Activated CD4-positive, alpha-beta memory T cell treated with anti-CD3 and anti-CD28 coated beads for 36 hours (primary cell): ENCODE data around the gene OLFML2B. TPM values are rescaled to one million over a fixed set of nuclear protein-coding genes. Genes with fewer than 3 reads are reported as not detected.
"Not testable (repeated sequence)": the region's sequence is repeated elsewhere in the genome, so short reads cannot be mapped to it uniquely, and the experiment has no call there.

Experiments used
- CTCF ChIA-PET: fragments of 350-600 bp; sonication (Branson Sonifier 250); formaldehyde crosslinking; loops from one replicate; lab custom pipeline; 2021; ENCODE audit warnings: antibody characterized with exemption, inconsistent platforms; lab: Charles Lee
- POLR2A ChIA-PET: fragments of 350-600 bp; sonication (Branson Sonifier 250); formaldehyde crosslinking; loops from one replicate; lab custom pipeline; 2021; ENCODE audit warnings: antibody characterized with exemption; lab: Charles Lee
- DNase-seq: peaks from one replicate; pipeline ENCODE4 v3.0.0-alpha.2; 2020
- H3K27ac Mint-ChIP-seq: one replicate; pipeline ENCODE4 v1.8.0; 2021; ENCODE audit warnings: mixed read lengths
- H3K27me3 Mint-ChIP-seq: one replicate; pipeline ENCODE4 v1.8.0; 2021; ENCODE audit warnings: mixed read lengths
- H3K36me3 Mint-ChIP-seq: one replicate; pipeline ENCODE4 v1.8.0; 2021; ENCODE audit warnings: mixed read lengths
- H3K4me1 Mint-ChIP-seq: one replicate; pipeline ENCODE4 v1.8.0; 2021; ENCODE audit warnings: low read depth, mixed read lengths
- H3K4me3 Mint-ChIP-seq: one replicate; pipeline ENCODE4 v1.8.0; 2021; ENCODE audit warnings: mild to moderate bottlenecking, mixed read lengths
- H3K9me3 Mint-ChIP-seq: one replicate; pipeline ENCODE4 v1.8.0; 2021; ENCODE audit warnings: mixed read lengths
- intact Hi-C: fragments of 100-400 bp; cut with micrococcal nuclease; formaldehyde crosslinking; loops from one replicate; pipeline ENCODE4 v1.15.1; 2023
- total RNA-seq, 2 experiments: library from RNA; stranded (reverse); gene quantifications; one replicate each; pipeline ENCODE4 v1.2.3, GENCODE V29; 2021

Gene OLFML2B
- total RNA-seq, 2 experiments from 2014 or later, result not detected

GRCh38 chr1:162018418-162018817 lies 5.3 kb downstream of the OLFML2B start:
- no peak for DNase-seq
- CTCF ChIA-PET, result interaction anchor here (1.2 to 1.8 kb wide), 3 partner anchors 19 to 226 kb away, joined by 3 to 6 read pairs (median 5); no protein-coding TSS in a partner anchor
- no peak overlapping the region for H3K4me3 Mint-ChIP-seq
- H3K4me1 Mint-ChIP-seq, result peaks cover 2% of the 10 kb centered on the region
- peaks cover 1% of the 10 kb centered on the region for H3K9me3 Mint-ChIP-seq
- intact Hi-C loops, result no loop called here
- H3K27me3 Mint-ChIP-seq, result peaks cover 10% of the 10 kb centered on the region
- H3K36me3 Mint-ChIP-seq, result no peaks in the 10 kb centered on the region
- POLR2A ChIA-PET, result no interaction called here
- H3K27ac Mint-ChIP-seq, result no peak overlapping the region

- H3K36me3 Mint-ChIP-seq, H3K27ac Mint-ChIP-seq, POLR2A ChIA-PET, H3K4me1 Mint-ChIP-seq, DNase-seq, H3K9me3 Mint-ChIP-seq, H3K4me3 Mint-ChIP-seq, intact Hi-C loops, H3K27me3 Mint-ChIP-seq: not testable (repeated sequence)
- CTCF ChIA-PET, result interaction anchor here (1.2 to 1.4 kb wide), 2 partner anchors 30 to 225 kb away, joined by 3 to 5 read pairs; no protein-coding TSS in a partner anchor
Measured at GRCh38 chr1:162017791-162018190, 5.9 kb downstream of the OLFML2B start.

- Mint-ChIP-seq H3K4me1 (no peaks in the 10 kb centered on the region), H3K27me3 (peaks cover 1% of the 10 kb centered on the region)
- CTCF ChIA-PET, result no interaction called here
Measured at GRCh38 chr1:162016631-162017030, 7.0 kb downstream of the OLFML2B start.

GRCh38 chr1:162015196-162015595 lies 8.5 kb downstream of the OLFML2B start:
- Mint-ChIP-seq H3K36me3 (no peaks in the 10 kb centered on the region), H3K27ac (no peak overlapping the region), H3K4me3 (no peak overlapping the region), H3K4me1 (no peaks in the 10 kb centered on the region), H3K9me3 (peaks cover 7% of the 10 kb centered on the region), H3K27me3 (peaks cover 1% of the 10 kb centered on the region)
- CTCF ChIA-PET, result no interaction called here
- POLR2A ChIA-PET, result no interaction called here
- intact Hi-C loops, result no loop called here
- no peak for DNase-seq

More at GRCh38 chr1:162016631-162017030, 7.0 kb downstream of the OLFML2B start:
- POLR2A ChIA-PET, result no interaction called here
- intact Hi-C loops, result no loop called here
- peaks cover 7% of the 10 kb centered on the region for H3K9me3 Mint-ChIP-seq
- no peak overlapping the region for H3K27ac Mint-ChIP-seq
- DNase-seq, result no peak
- H3K4me3 Mint-ChIP-seq, result no peak overlapping the region
- H3K36me3 Mint-ChIP-seq, result no peaks in the 10 kb centered on the region

GRCh38 chr1:162014202-162014601 lies 9.5 kb downstream of the OLFML2B start:
- H3K4me1 Mint-ChIP-seq, result no peaks in the 10 kb centered on the region
- no peaks in the 10 kb centered on the region for H3K36me3 Mint-ChIP-seq
- intact Hi-C loops, result no loop called here
- H3K27ac Mint-ChIP-seq, result no peak overlapping the region
- peaks cover 7% of the 10 kb centered on the region for H3K9me3 Mint-ChIP-seq
- CTCF ChIA-PET, result interaction anchor here (0.9 kb wide), 1 partner anchor 23 kb away, joined by 3 read pairs; no protein-coding TSS in a partner anchor
- no peak for DNase-seq
- no peak overlapping the region for H3K4me3 Mint-ChIP-seq
- peaks cover 1% of the 10 kb centered on the region for H3K27me3 Mint-ChIP-seq
- POLR2A ChIA-PET, result no interaction called here

GRCh38 chr1:162013289-162013688 lies 10.4 kb downstream of the OLFML2B start:
- H3K4me1 Mint-ChIP-seq, result no peaks in the 10 kb centered on the region
- DNase-seq, result no peak
- no peak overlapping the region for H3K4me3 Mint-ChIP-seq
- intact Hi-C loops, result no loop called here
- H3K36me3 Mint-ChIP-seq, result no peaks in the 10 kb centered on the region
- H3K27me3 Mint-ChIP-seq, result peaks cover 1% of the 10 kb centered on the region
- ChIA-PET CTCF (no interaction called here), POLR2A (no interaction called here)
- no peak overlapping the region for H3K27ac Mint-ChIP-seq
- H3K9me3 Mint-ChIP-seq, result peaks cover 7% of the 10 kb centered on the region

- no peak for DNase-seq
- no peak overlapping the region for H3K4me3 Mint-ChIP-seq
- H3K36me3 Mint-ChIP-seq, result no peaks in the 10 kb centered on the region
- H3K27ac Mint-ChIP-seq, result no peak overlapping the region
- POLR2A ChIA-PET, result no interaction called here
- H3K9me3 Mint-ChIP-seq, result peaks cover 7% of the 10 kb centered on the region
- CTCF ChIA-PET, result interaction anchor here (1.0 kb wide), 1 partner anchor 26 kb away, joined by 3 read pairs; no protein-coding TSS in a partner anchor
- H3K4me1 Mint-ChIP-seq, result no peaks in the 10 kb centered on the region
- H3K27me3 Mint-ChIP-seq, result peaks cover 1% of the 10 kb centered on the region
- intact Hi-C loops, result no loop called here
Measured at GRCh38 chr1:162011337-162012012, 12.2 kb downstream of the OLFML2B start.

- no peak for DNase-seq
- no peak overlapping the region for H3K4me3 Mint-ChIP-seq
- no peaks in the 10 kb centered on the region for H3K4me1 Mint-ChIP-seq
- ChIA-PET CTCF (no interaction called here), POLR2A (no interaction called here)
- H3K36me3 Mint-ChIP-seq, result no peaks in the 10 kb centered on the region
- H3K27me3 Mint-ChIP-seq, result no peaks in the 10 kb centered on the region
- H3K27ac Mint-ChIP-seq, result no peak overlapping the region
- H3K9me3 Mint-ChIP-seq, result peaks cover 7% of the 10 kb centered on the region
- intact Hi-C loops, result no loop called here
Measured at GRCh38 chr1:162010175-162010506, 13.5 kb downstream of the OLFML2B start.

- intact Hi-C loops, result no loop called here
- Mint-ChIP-seq H3K4me3 (no peak overlapping the region), H3K27ac (no peak overlapping the region), H3K27me3 (no peaks in the 10 kb centered on the region), H3K4me1 (no peaks in the 10 kb centered on the region), H3K9me3 (peaks cover 7% of the 10 kb centered on the region), H3K36me3 (no peaks in the 10 kb centered on the region)
- POLR2A ChIA-PET, result no interaction called here
- CTCF ChIA-PET, result no interaction called here
- DNase-seq, result no peak
Measured at GRCh38 chr1:162009501-162010174, 14.0 kb downstream of the OLFML2B start.

GRCh38 chr1:162008799-162009198 lies 14.9 kb downstream of the OLFML2B start:
- ChIA-PET CTCF (no interaction called here), POLR2A (interaction anchor here (0.6 to 1.0 kb wide), 2 partner anchors 15 to 129 kb away, joined by 3 read pairs; partner anchors contain the start of gene OLFML2B)
- Mint-ChIP-seq H3K36me3 (no peaks in the 10 kb centered on the region), H3K27ac (no peak overlapping the region), H3K4me1 (peaks cover 2% of the 10 kb centered on the region), H3K27me3 (no peaks in the 10 kb centered on the region), H3K4me3 (no peak overlapping the region), H3K9me3 (peaks cover 7% of the 10 kb centered on the region)
- no peak for DNase-seq
- intact Hi-C loops, result no loop called here

GRCh38 chr1:162007466-162007865 lies 16.2 kb downstream of the OLFML2B start:
- Mint-ChIP-seq H3K27ac (no peak overlapping the region), H3K4me1 (peaks cover 2% of the 10 kb centered on the region), H3K9me3 (no peaks in the 10 kb centered on the region), H3K36me3 (no peaks in the 10 kb centered on the region), H3K4me3 (no peak overlapping the region), H3K27me3 (peaks cover 1% of the 10 kb centered on the region)
- intact Hi-C loops, result no loop called here
- POLR2A ChIA-PET, result no interaction called here
- DNase-seq, result no peak
- CTCF ChIA-PET, result no interaction called here

GRCh38 chr1:162006081-162006480 lies 17.6 kb downstream of the OLFML2B start:
- POLR2A ChIA-PET, result no interaction called here
- DNase-seq, result no peak
- H3K4me3 Mint-ChIP-seq, result no peak overlapping the region
- H3K27me3 Mint-ChIP-seq, result peaks cover 1% of the 10 kb centered on the region
- H3K9me3 Mint-ChIP-seq, result no peaks in the 10 kb centered on the region
- CTCF ChIA-PET, result no interaction called here
- no peak overlapping the region for H3K27ac Mint-ChIP-seq
- no peaks in the 10 kb centered on the region for H3K36me3 Mint-ChIP-seq
- peaks cover 2% of the 10 kb centered on the region for H3K4me1 Mint-ChIP-seq
- intact Hi-C loops, result no loop called here
